WTC11 (cell line): ENCODE results near the gene ZDHHC24.

Source experiments
- ATF1 ChIP-seq: sonication (generic); formaldehyde crosslinking; IDR thresholded peaks from 2 replicates; pipeline ENCODE4 v1.8.1; 2023; ENCODE audit warnings: mild to moderate bottlenecking, moderate library complexity, missing genetic modification reagents
- CTCF ChIP-seq: fragments of 200-600 bp; IDR thresholded peaks from 2 replicates; pipeline ENCODE4 v1.8.0; 2022; ENCODE audit warnings: antibody characterized with exemption
- MAX ChIP-seq: sonication (generic); formaldehyde crosslinking; IDR thresholded peaks from 2 replicates; pipeline ENCODE4 v1.8.0; 2022; ENCODE audit warnings: mild to moderate bottlenecking, missing genetic modification reagents
- NR3C1 ChIP-seq: sonication (generic); formaldehyde crosslinking; conservative IDR thresholded peaks from 2 replicates; pipeline ENCODE4 v1.8.1; 2023; ENCODE audit warnings: low read depth, mild to moderate bottlenecking, missing genetic modification reagents
- SP1 ChIP-seq: sonication (generic); formaldehyde crosslinking; conservative IDR thresholded peaks from 2 replicates; pipeline ENCODE4 v1.8.1; 2022; ENCODE audit warnings: missing genetic modification reagents
- TEAD4 ChIP-seq: sonication (generic); formaldehyde crosslinking; IDR thresholded peaks from 2 replicates; pipeline ENCODE4 v1.8.0; 2022; ENCODE audit warnings: mild to moderate bottlenecking, missing genetic modification reagents
- ZBTB21 ChIP-seq: sonication (generic); formaldehyde crosslinking; IDR thresholded peaks from 2 replicates; pipeline ENCODE4 v1.8.1; 2023; ENCODE audit warnings: mild to moderate bottlenecking, missing genetic modification reagents, borderline replicate concordance

DNA sequence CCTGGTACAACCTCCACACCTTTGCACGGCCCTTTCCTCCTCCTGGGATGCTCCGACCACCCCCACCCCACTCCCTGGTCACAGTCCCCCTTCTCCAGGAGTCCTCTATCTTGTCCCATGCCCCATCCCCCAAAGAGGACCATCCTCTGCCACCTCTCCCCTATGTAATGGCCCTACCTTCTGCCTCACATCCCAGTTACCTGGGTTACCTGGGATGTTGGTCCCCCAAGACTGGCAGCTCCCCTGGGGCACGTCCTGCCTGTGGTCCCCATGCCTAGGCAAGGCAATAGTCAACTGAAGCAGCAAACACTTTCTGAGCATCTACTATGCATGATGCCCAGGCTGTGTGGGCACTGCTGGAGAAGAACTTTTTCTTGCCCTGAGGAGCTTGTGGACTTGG lies 9.6 kb upstream of the ZDHHC24 start:
- TF ChIP-seq SP1 (CRISPR knock-in tag): no peak
- TF ChIP-seq ZBTB21: no peak
- TF ChIP-seq CTCF: no peak
- TF ChIP-seq ATF1 (CRISPR knock-in tag): no peak
- TF ChIP-seq TEAD4: no peak
- no peak for TF ChIP-seq MAX (CRISPR knock-in tag)
- TF ChIP-seq NR3C1 (CRISPR knock-in tag): no peak
